Left hindlimb (tissue), 1 donor: ENCODE data around the gene NNMT.
"Not testable (repeated sequence)": the region's sequence is repeated elsewhere in the genome, so short reads cannot be mapped to it uniquely, and the experiment has no call there.

ENCODE experiments used
- DNase-seq: peaks from one replicate; pipeline ENCODE4 v3.0.0-alpha.2; 2018

Gene NNMT

DNA sequence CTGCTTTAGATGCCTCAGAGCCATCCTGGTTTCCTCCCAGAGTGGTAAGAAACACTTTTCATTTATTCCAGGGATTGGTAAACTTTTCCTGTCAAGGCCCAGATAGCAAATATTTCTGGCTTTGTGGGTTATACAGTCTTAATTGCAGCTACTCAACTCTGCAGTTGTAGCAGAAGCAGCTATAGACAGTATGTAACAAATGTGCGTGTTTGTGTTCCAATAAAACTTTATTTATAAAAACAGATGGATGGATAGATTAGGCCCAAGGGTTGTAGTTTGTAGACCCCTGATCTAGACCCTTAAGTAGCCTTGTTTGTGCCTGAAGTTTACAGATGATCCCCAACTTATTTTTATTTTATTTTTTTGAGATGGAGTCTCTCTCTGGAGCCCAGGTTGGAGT, 17.9 kb downstream of the NNMT start:
- DNase-seq: no peak

DNA sequence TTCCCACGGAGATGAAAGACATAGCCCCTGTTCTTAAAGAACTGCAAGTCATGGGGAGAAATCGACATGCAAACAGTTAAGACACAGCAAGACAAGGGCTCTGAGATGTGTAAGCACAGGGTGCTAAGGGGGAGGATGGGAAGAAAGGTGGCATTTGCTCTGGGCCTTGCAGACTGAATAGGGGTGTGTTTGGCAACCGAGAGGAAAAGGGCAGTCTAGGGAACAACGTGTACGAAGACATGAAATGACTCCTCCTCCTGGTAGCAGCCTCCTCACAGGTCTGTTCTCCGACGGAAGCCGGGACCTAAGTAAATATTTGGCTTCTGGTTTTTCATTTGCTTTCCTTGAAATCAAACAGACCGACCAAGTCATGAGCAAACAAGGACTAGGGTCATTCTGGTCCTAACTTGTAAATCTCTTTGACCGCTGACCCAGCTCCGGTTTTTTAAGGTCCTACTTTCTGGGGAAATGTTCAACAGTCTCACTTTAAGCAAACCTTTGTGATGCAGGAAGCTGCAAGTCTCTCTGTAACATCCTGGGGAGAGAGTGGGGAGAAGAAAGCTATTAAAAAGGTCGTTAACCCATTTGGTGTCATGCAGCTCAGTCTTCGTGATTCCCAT, 19.7 kb downstream of the NNMT start:
- DNase-seq: no peak

DNA sequence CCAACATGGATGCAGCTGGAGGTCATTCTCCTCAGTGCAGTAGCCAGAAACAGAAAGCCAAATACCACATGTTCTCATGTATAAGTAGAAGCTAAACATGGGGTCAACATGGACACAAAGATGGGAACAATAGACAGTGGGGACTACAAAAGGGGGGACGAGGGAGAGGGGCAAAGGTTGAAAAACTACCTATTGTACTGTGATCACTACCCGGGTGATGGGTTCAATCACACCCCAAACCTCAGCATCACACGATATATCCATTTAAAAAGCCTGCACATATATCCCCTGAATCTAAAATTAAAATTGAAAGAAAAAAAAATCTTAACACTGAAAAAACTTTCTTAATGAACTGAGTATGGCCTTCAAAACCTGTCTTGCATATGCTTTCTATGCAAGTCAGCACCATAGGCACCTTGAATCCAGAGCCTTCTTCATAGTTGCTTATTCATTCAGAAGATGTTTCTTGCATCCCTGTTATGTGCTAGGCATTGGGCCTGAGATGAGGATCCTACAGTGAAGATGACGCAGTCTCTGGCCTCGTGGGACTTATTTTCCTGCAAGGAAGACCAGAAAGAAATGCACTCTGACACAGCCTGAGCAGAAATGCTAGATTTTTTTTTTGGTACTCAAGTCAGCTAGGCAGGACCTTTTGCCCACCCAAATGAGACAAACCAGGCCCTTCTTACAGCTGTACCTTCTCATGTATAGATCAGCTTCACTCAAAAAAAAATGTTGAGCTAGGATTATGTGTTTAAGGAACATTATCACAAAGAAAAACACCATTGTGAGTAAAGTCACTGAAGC, 21.0 kb downstream of the NNMT start:
- no peak for DNase-seq

DNA sequence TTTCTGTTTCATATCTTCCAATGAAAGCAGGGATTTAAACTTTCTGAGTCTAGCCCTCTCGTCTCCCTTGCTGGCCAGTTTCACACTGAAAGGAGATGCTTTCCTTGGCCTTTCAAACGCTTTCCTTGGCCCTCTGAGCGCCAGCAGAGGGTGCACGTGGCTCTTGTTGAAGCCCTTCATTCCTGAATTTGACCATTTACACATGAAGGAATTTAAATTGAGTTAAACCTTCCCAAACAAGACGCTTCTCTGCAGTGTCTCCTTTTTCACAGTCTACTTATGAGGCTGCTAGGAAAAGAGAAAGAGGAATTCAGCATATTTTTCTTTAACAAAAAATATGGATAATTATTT, 21.6 kb downstream of the NNMT start:
- DNase-seq: peak; percentile 52

DNA sequence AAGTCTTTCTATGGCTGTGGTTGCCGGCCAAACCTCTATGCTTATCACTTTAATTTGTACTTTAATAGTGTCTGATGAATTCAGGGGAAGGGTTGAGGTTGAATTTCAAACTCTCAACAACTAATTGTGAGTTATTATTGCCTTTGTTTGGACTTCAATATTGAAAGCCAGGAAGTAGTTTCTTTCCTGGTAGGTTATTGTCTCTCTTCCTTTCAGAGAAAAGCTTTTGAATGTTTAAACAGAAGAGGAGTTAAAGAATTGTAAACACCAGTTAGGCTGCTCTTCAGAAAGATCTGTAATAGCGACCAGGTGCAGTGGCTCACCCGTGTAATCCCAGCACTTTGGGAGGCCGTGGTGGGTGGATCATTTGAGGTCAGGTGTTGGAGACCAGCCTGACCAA, 22.2 kb downstream of the NNMT start:
- no peak for DNase-seq

DNA sequence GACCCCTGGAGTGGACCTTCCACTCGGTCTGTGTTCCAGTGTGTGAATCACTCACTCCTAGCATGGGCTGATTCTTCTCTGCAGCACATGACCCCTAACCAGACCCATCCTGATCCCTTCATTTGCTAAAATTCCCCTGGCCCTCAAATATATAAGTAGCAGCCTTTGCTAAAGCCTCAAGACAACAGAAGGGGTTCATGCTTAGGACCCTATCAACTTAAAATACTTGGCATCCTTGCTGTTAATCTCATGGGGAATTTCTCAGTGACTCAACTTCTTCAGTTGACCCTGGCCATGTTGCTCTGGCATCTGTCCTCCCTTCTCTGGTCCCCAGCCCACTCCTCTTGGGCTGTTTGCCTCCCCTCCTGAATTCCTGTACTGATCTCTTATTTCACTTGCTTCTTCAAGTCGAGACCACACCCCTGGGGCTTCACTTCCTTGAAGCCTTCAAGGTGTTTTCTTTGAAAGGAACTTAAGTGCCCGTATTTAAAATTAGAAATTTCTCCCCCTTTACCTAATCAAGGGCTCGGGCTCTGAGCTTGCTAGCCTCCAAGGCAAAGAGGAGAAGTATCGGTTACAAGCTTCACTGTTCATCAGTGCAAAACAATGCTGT, 23.6 kb downstream of the NNMT start:
- no peak for DNase-seq

DNA sequence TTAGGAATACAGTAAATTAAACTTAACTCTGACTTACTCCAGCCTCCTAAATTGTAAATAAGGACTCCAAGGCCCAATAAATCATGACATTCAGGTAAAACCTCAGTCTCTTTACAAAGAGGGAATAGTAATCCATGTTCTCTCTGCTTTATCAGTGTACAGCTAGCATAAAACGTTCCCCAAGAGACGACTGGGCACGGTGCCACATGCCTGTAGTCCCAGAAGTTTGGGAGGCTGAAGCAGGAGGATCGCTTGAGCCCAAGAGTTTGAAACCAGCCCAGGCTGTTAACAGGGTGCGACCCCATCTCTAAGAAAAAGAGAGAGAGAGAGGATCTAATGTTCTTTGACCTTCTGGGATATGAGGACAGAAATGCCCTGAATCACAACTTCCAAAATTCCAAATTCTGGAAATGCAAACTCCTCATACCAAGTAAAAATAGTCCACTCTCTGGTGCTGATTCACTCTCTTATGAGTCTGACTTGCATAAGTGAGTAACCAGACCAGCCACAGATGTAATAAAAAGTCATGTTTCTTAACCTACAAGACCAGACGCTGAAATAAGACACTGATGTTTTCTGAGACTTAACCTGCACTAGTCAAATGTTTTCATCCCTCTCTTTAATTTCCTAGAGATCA, 25.5 kb downstream of the NNMT start:
- no peak for DNase-seq

DNA sequence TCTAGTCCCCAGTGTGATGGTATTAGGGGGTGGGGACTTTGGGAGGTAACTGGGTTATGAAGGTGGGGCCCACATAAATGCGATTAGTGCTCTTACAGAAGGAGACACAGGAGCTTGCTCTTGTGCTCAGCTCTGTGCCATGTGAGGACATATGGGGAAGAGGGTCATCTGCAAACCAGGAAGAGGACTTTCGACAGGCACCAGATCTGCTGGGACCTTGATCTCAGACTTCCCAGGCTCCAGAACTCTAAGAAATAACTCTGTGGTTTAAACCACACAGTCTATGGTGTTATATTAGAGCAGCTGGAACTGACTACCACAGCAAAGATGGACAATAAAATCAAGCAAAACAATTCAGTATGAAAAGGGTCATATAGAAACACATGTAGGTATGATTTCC, 26.7 kb downstream of the NNMT start:
- no peak for DNase-seq

DNA sequence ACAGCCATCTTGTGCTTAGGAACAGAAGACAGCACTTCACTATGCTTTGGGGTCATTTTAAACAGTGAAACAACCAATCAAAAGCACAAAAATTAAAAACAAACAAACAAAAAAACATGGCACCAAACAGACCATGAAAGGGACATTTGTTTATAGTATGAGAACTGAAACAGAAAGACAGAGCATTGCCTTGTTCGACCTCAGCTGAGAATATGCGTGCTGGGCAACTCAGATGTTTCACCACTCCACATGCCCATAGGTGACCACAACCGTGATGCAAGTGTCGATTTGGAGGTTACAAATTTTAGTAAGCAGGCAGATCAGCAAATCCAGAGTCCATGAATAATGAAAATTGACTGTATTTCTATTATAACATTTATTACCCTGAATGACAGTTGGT, 30.0 kb downstream of the NNMT start:
- no peak for DNase-seq

DNA sequence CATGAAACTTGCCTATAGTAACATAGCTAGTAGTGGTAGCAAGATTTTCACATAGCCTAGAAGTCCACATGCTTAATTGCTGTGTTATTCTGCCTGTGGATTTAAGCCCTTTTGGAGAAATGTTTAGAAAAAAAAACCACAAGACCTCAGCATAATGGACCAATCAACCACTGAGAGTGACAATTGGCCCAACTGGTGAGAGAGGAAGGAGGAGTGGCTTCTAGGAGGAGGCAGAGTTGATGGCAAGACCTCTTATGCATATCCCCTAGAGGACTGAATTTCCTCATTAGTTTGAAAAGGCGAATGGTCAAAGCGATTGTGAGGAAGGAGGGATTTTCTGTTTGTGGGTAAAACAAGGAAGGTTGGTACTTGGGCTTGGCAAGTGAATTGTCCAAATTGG, 30.6 kb downstream of the NNMT start:
- DNase-seq: no peak

DNA sequence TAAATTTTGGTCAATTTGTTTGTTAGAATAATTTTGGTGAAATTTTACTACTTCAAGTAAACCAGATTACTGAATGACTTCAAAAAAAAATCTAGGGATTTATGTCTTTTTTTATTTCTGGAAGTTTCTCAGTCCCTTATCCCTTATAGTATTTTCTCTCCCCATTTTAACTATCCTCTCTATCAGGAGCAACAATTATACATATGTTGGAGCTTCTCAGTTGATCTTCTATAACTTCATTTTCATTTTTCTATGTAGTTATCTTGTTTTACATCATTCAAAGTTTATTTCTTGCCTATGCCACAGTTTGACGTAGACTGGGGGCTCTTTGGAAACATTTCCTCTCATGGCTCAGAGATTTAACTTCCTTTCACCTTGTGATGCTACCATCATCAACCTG, 34.2 kb downstream of the NNMT start:
- DNase-seq: no peak

DNA sequence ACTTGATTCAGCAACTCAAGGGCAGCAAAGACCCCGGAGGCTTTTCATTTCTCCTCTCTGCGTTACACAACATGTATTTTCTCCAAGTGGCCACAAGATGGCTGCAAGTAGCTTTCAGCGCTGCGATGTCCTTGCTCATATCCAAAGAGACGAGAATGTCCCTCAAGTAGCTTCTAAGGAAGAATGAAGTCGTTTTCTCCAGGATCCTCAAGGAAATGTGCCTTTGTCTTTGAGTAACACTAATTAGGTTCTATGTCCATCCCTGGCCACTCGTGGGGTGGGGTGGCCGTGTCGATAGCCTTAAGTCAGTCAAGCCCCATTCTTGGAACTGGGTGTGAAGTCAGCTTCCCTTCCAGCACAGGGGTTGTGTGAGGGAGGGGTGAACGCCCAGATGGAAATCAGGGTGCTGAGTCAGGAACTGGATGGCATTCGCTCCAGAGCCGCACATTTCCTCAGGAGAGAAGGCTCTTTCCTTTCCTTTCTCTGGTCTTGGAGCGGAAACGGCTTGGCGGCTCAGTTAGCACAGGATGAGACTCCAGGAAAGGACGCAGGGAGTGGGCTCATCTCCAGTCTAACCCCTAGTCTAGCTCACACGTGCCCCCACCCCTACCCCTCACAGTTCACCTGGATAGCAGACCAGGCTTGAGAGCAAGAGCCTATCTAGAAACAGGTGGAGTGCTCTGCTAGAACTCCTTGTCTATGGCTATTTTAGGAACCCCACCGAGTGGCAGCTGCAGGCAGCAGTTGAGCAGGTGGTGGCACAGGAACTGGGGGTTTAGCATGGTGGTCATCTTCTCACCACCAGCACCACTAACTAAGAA, 44.3 kb downstream of the NNMT start:
- DNase-seq: peak; percentile 50

DNA sequence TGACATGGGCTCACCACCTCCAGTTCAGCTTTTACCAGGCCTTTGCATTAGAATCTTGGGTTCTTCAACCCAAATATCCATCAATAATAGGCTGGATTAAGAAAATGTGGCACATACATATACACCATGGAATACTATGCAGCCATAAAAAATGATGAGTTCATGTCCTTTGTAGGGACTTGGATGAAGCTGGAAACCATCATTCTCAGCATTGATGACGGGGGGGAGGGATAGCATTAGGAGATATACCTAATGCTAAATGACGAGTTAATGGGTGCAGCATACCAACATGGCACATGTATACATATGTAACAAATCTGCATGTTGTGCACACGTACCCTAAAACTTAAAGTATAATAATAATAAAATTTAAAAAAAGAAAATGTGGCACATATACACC, 45.5 kb downstream of the NNMT start:
- DNase-seq: not testable (repeated sequence)

DNA sequence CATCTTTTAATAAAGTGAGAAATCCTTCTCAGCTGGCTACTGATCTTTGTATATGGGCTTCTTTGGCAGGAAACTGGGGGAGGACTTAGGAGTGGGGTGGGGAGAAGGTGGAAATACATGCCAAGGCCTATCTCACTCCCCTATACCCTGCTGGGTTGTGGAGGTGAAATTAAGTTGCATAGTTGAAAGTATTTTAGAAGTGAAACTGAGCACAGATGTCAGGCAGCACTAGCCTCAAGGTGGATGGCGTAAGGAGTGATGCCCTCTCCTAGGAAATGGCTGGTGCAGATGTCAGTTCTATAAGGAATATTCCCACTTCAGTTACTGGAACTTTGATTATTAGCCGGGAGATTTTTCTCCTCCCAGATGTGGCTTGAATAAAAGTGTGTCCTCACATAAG, 46.3 kb downstream of the NNMT start:
- DNase-seq: no peak

DNA sequence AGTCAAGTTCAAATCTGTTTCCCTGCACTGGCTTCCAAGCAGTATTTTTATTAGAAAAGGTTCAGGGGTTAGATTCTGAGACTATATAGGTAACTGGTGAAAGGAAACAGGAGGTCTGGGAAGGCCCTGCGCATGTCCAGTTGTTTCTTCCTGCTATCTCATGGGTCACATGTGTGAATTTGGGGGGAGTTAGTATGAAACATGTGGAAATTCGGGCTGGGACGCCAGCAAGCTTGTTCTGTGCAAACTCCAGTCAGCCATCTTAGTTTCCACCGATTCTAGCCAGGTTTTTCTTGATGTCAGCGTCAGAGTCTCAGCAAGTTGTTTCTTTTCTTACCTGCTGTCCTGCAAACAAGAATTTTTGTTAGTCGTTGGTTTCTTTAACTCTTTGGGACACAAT, 46.8 kb downstream of the NNMT start:
- no peak for DNase-seq

DNA sequence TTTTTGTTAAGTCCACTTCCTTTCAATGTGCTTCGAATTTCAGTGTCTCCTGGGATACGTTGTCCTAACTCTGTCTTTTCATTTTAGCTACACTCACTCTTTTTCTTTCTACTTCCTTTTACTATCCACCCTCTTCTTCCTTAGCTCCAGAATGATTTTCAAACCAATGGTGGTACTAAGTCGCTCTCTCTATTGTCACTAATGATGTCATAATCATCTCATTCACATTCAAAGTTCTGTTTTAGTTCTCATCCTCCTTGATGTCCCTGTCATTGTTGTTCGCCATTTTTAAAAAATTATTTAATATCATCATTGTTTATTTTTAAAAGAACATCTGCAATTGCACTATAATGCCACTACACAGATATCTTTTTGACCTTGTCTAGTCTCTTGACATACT, 47.3 kb downstream of the NNMT start:
- DNase-seq: no peak

DNA sequence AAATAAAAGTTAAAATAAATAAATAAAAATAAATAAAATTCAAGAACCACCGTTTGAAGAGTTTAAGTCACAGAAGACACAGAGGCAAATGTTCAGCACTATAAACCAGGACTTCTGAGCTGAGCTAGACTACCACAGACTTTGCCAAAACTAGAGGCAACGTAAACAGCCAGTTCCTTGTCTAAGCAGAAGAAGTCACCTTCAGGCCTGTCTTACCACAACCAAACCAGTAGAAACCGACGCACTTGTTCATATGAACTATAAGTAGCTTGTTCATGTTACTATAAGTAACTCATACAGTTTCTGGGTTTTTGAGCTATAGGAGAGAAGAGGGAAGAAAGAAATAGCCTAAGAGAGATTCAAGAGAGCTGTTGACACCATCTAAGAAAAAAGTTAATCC, 48.3 kb downstream of the NNMT start:
- DNase-seq: no peak

DNA sequence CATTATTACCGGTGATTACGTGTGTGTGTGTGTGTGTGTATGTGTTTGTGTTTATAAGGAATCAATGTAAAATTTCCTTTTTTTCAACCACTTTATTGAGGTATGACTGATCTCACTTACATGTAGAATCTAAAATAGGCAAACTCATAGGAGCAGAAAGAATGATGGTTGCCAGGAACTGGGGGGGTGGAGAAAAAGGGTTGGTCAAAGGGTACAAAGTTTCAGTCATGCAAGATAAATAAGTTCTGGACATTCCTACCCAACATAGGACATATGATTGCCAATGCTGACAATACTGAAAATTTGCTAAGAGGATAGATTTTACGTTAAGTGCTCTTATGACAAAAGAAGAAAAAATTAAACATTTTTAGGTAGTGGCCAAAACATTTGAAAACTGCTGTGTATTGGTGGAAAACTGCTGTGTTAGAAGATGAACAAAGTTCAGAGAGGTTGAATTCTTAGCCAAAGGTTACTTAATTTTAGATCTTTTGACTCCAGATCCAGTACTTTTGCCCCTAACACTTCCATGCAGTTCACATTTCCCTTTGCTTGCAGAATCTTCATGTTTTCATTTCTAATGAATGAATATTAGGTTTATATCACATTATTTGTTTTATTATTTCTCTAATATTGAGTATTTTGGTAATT, 49.5 kb downstream of the NNMT start:
- no peak for DNase-seq

DNA sequence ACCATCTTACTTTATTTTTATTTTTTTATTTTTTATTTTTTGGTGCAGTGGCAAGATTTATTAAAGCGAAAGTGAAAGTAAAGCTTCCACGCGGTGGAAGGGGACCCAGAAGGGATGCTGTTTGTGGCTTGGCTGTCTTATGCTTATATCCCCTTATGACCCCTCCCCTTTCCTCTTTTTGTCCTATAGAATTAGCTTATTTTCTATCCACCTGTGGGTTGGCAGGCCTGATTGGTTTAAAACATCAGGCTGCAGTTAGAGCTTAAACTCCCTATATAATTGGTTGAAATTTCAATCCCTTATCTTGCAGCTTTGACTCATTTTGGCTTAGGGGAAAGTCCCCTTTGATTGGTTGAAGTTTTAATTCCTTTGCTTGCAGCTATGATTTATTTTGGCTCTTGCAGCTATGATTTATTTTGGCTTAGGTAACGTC, 50.5 kb downstream of the NNMT start:
- no peak for DNase-seq

DNA sequence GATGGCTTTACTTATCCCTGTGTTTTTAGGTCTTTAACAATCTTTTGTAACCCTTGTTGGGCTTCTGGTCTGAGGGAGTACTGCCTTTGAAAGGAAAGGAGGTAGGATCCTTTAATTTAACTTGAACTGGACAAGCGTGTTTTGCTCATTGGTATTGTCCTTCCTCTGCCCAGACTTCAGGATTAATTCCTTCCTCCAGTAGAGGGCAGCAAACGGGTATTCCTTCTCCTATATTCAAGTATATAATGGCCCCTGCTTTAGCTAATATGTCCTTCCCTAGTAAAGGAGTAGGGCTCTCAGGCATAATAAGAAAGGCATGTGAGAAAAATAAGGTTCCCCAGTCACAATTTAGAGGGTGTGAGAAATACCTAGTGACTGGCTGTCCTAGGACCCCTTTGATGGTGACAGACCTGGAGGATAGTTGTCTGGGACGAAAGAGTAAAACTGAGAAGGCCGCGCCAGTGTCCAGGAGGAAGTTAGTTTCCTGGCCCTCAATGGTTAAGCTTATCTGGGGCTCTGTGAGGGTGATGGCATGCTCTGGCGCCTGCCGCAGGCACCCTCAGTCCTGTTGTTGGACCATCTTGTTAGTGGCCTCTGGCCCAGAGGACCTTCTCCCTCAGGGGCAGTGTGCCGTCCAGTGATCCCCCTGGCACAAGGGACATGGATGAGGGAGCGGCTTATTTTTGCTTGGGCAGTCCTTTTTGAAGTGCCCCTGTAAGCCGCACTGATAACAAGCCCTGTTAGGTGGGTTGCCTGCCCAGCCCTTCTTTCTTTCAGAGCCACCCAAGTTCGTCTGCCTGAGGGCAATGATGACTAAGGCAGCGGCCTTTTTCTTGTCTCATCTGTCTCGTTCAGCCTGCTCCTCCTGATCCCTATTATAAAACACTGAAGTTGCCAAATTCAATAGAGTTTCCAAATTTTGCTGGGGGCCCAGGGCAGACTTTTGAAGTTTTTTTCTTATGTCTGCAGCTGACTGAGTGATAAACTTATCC, 52.3 kb downstream of the NNMT start:
- DNase-seq: no peak

DNA sequence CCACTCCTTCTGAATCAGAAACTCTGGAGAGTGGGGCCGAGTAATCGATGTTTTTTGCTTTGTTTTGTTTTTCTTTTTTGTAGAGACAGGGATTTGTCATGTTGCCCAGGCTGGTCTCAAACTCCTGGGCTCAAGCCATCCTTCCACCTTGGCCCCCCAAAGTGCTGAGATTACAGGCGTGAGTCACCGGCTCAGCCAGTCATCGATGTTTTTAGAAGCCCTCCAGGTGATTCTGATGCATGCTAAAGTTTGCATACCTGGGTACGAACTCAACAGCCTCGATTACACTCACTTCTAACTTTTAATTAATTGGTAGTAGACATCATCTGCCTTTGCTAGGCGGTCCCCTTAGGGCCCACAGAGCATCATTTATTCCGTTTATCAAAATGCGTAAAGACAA, 53.8 kb downstream of the NNMT start:
- DNase-seq: no peak
